Activated CD8-positive, alpha-beta memory T cell treated with anti-CD3 and anti-CD28 coated beads for 24 hours (primary cell): ENCODE results near the gene RFK.
"Not testable (repeated sequence)": the region's sequence is repeated elsewhere in the genome, so short reads cannot be mapped to it uniquely, and the experiment has no call there.

ENCODE experiments used
- DNase-seq: peaks from one replicate; pipeline ENCODE4 v3.0.0-alpha.2; 2020

The RFK gene

DNA sequence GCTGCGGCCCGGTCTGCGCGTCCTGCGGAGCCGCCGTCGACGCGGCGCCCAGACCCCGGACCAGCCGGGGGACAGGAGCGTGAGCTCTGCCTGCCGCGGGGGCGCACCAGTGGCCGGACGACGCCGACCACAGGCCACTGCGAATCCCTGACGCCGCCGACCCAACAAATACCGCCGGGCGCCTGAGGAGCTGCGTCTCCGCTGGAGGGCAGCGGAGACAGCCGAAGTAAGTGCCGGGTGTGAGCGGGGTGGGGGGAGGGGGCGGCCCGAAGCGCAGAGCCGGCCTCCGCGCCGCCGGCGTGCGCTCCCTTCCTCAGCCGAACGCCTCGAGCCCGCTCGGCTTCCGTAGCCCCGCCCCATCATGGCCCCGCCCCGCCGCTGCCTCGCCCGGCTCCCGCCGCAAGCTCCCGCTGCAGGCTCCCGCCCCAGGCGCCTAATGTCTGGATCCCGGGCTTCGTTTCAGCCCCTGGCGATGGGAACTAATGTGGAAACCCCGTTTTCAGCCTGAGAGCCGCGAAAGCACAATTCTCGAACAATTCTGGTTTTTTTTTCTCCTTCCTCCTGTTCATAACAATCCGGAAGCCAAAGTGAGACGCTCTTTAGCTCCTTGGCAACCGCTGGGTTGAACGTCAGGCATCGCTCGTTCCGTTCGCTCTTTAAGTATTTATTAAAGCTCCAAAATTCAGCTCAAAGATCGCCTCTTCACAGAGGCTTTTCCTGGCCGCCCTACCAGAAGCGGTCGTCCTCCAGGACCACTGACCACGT is at the start of gene RFK:
RFK (minus strand) TSS at position 232 of the 765 bp plus-strand sequence. CDS start 255 bp downstream, outside the sequence.
- peak; percentile 98 for DNase-seq

- DNase-seq: no peak
Measured at GRCh38 chr9:76443887-76444286, 49.7 kb upstream of the RFK start.

GRCh38 chr9:76441551-76442322 is 47.5 kb upstream of the RFK start:
- no peak for DNase-seq

DNA sequence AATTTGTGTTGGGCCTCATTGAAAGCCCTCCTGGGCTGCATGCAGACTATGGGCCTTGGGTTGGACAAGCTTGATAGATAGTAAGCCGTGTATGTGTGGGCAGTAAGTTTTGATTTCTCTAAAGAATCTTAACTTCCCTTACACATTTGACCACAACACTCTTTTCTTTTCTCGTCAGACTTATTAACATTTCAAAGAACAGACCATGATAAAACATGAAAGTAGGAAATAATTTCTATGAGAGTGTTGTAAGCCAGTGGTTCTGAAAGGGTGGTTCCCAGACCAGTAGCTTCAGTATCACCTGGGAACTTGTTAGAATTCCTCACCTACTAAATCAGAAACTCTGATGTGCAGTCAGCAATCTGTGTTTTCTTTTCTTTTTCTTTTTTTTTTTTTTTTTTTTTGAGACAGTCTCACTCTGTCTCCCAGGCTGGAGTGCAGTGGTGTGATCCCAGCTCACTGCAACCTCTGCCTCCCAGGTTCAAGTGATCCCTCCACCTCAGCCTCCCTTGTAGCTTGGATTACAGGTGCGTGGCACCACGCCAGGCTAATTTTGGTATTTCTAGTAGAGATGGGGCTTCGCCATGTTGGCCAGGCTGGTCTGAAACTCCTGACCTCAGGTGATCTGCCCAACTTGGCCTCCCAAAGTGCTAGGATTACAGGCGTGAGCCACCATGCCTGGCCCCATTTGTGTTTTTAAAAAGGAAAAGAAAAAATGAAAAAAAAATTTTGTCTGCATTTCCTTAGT is 44.8 kb upstream of the RFK start:
- peak; percentile 17 for DNase-seq

DNA sequence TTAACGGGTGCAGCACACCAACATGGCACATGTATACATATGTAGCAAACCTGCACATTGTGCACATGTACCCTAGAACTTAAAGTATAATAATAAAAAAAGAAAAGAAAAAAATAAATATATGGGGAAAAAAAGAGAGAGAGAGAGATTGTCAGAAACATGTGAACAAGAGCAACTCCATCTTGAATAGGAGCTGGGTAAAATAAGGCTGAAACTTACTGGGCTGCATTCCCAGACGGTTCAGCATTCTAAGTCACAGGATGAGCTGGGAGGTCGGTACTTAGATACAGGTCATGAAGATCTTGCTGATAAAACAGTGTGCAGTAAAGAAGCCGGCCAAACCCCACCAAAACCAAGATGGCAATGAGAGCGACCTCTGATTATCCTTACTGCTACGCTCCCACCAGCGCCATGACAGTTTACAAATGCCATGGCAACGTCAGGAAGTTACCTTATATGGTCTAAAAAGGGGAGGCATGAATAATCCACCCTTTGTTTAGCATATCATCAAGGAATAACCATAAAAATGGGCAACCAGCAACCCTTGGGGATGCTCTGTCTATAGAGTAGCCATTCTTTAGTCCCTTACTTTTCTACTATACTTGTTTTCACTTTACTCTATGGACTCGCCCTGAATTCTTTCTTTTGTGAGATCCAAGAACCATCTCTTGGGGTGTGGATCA is 42.9 kb upstream of the RFK start:
- not testable (repeated sequence) for DNase-seq

GRCh38 chr9:76434897-76435296 is 40.7 kb upstream of the RFK start:
- not testable (repeated sequence) for DNase-seq

DNA sequence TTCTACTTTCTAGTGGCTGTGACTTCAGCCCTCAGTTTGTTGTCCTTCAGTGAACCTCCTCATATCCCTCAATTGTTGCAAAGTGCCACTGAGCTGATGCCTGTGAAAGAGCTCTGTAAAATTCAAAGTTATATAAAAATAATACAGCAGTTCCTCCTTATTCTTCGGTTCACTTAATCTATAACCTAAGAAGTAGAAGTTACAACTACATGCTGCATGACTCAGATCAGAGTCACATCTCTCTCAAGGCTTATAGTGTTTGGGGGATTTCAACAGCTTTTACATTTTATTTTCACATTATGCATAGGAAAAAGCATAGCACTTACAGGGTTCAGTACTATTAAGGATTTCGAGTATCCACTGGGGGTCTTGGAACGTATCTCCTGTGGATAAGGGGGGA is 39.6 kb upstream of the RFK start:
- no peak for DNase-seq

DNA sequence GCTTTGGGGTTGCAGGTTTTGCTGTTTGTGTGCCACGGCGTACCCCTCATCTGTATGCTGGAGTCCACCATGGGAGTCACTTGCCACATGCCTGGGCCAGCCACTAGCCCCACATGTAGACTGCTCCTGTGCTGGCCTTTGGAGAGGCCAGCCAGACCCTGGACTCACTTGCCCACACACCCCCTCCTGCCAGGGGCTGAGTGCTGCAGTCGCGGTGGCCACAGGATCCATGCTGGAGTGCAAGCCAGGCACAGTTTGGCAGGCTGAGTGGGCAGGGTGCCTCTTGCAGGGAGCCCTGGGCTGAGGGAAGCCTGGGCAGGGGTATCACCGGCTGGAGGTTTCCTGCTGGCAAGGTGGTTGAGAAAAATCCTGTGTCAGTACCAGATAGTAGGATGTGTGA is 39.2 kb upstream of the RFK start:
- DNase-seq: no peak

DNA sequence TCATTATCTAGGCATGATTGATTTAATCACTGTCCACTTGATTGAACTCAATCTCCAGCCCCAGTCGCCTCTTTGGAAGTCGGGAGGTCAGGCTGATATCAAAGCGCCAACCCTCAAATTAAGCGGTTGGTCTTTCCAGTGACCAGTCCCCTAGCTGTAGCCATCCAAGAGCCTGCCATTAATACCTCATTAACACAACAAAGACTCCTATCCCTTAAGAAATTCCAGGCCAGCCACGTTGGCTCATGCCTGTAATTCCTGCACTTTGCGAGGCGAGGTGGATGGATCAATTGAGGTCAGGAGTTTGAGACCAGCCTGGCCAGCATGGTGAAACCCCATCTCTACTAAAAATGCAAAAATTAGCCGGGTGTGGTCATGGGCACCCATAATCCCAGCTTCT is 37.4 kb upstream of the RFK start:
- no peak for DNase-seq

GRCh38 chr9:76426807-76427419 is 32.7 kb upstream of the RFK start:
- no peak for DNase-seq

DNA sequence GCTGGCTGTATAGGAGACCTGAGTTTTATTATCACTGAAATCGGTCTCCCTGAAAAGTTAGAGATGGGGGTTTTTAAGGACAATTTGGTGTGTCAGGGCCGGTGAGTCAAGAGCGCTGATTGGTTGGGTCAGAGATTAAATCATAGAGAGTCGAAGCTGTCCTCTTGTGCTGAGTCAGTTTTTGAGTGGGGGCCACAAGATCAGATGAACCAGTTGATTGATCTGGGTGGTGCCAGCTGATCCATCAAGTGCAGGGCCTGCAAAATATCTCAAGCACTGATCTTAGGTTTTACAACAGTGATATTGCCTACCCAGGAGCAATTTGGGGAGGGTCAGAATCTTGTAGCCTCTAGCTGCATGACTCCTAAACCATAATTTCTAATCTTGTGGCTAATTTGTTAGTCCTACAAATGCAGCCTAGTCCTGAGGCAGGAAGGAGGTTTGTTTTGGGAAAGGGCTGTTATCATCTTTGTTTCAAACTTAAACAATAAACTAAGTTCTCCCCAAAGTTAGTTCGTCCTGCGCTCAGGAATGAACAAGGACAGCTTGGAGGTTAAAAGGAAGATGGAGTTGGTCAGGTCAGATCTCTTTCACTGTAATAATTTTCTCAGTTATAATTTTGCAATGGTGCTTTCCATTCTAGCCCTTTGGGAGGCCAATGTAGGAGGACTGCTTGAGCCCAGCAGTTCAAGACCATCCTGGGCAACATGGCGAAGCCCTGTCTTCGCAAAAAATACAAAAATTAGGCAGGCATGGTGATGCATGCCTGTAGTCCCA is 31.6 kb upstream of the RFK start:
- no peak for DNase-seq

GRCh38 chr9:76424491-76424890 is 30.3 kb upstream of the RFK start:
- DNase-seq: no peak

GRCh38 chr9:76423216-76424177 is 29.3 kb upstream of the RFK start:
- DNase-seq: no peak

GRCh38 chr9:76419782-76420380 is 25.7 kb upstream of the RFK start:
- DNase-seq: no peak

- DNase-seq: no peak
Measured at GRCh38 chr9:76417394-76417793, 23.2 kb upstream of the RFK start.

DNA sequence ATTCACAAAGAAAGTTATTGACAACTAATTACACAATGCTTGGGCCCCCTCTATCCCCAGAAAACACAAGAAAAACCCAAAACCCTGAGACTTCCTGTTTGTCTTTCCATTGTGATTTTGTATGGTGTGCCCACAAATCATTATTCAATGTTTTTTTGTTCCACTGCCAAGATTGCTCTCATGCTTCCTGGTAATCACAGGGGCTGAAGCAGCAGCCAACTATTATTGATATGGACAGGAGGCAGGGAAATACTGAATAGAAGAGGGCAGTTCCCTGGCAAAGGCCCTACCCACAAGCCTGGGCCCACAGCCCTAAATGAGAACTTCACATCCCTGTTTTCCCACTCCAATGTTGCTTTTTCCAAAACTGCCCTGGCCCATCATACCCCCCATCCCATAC is 21.5 kb upstream of the RFK start:
- DNase-seq: no peak

DNA sequence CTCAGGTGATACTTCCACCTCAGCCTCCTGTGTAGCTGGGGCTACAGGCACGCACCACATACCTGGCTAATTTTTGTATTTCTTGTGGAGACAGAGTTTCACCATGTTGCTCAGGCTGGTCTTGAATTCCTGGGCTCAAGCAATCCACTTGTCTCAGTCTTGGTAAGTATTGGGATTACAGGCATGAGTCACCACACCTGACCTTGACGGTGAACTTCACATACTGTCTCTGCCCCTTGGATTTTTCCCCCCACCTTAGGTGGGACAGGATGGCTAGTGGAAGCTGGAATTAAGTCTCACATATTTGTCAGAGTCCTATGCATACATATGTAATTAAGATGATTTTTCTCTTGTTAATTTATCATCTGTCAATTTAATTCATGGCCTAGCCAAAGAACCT is 20.9 kb upstream of the RFK start:
- no peak for DNase-seq

DNA sequence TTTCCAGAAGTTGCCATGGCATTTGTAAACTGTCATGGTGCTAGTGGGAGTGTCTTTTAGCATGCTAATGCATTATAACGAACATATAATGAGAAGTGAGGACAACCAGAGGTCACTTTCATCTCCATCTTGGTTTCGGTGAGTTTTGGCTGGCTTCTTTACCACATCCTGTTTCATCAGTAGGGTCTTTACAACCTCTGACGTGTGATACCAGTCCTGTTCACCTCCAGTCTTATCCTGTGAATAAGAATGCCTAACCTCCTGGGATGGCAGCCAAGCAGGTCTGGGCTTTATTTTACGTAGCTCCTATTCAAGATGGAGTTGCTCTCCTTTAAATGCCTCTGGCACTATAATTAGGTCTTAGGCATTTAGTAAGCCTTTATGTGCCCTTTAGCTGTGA is 20.4 kb upstream of the RFK start:
- DNase-seq: no peak

- no peak for DNase-seq
Measured at GRCh38 chr9:76413658-76414057, 19.4 kb upstream of the RFK start.

DNA sequence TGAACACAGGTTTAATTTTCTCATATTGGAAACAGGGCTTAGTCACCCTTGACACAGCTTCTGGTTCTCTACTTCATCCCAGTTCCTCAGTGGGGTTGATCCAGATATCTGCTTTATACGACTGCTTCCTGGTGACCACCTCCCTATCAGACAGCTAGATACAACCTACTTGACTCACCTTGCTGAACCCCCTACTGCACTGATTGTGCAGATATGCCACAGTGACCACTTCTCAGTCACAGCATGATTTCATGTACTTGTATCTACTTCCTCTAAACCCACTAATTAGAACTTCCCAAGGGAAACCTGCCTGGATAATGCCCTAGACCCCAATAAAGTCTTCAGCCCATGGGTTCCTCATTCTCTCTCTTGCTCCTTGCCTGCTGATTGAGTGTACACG is 18.4 kb upstream of the RFK start:
- DNase-seq: no peak
